ENCODE measurements around the gene BEND2.
"Not testable (repeated sequence)": the region's sequence is repeated elsewhere in the genome, so short reads cannot be mapped to it uniquely, and the experiment has no call there.

Gene BEND2

DNA sequence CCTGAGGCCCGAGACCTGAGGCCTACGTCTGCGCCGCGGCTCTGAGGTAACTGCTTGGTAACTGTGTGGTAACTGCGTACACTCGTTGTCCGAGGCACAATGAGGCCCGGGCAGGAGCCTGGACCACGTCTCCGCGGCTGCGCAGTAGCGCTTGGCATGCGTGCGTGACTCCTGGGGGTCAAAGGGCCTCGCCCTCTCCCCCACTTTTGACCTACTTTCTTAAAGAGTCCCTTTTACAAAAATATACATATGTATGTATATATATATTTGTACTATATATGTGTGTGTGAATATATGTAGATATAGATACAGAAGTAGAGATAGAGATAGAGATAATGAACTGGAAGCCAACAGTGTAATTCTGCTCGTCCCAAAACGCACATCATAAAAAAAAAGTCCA is at the start of gene BEND2:
Gene BEND2, minus strand, starts transcription at position 101 of the 400 bp plus-strand sequence. CDS start 136 bp downstream, outside the sequence.
- no peak for DNase-seq (ENCODE audit: low read depth)

DNA sequence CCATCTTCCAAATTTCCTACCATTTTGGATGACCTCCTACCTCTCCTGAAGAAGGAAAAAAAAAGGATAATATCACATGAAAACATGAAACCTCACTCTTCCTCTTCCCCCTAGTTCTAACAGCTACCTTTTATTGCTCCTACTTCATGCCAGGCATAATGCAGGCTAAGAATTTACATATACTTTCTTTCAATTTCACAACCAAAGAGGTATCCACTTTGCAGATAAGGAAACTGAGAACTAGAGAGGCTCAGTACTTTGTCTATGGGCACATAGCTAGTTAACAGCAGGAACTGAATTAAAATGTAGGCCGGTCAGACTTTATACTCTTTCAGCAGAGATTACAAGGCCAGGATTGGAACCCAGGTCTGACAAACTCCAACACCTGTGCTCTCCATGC is 34.4 kb upstream of the BEND2 start:
- DNase-seq (ENCODE audit: low read depth) = no peak

DNA sequence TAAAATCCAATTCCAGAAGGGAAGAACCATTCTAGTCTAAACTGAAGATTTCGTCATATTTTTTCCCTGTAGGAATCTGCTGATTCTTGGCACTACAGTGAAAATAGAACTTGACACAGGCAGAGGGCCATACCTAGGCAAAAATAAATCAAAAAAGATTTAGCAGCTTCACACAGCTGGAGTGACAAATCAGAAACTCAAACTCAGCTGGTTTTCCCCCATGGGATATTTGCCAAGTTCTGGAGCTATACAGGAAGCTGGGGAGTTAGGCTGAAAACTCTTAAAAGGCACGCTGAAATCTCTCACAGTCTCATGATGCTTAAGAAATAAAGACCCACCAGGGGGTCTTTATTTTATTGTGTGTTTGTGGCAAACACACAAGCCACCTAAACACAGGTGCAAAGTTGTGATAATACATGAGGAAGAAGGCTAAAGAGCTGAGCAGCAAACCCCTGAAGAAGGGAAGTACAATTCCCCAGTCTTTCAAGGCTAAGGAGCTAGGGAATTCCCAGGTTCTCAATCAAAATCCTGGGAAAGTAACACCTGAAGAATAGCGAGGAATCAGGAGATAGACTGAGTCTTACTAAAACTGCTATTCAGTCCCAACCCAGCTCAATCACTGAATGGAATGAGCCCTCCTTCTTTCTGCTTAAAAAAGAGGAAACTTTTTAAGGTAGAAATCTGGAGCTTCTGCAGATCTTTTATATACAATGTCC is 32.1 kb upstream of the BEND2 start:
- no peak for DNase-seq (ENCODE audit: low read depth)

DNA sequence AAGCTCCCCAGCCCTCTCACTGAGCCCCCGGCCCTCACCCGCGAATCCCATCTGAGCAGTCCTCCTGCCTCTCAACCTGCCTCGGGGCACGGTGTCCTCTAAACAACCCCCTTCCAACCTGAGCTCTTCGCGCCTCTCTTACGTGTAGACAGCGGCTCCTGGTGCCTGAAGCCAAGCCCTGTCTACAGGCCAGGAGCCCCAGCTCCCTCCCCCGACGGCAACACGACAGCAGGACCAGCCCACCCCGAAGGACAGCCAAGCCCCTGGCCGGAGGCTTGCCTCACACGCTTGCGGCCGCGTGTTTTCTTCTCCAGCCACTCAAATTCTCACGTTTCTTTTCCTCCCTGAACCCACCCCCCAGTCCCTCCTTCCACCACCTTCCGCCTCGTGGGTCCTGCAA is 9.0 kb upstream of the BEND2 start:
- not testable (repeated sequence) for DNase-seq (ENCODE audit: low read depth)

DNA sequence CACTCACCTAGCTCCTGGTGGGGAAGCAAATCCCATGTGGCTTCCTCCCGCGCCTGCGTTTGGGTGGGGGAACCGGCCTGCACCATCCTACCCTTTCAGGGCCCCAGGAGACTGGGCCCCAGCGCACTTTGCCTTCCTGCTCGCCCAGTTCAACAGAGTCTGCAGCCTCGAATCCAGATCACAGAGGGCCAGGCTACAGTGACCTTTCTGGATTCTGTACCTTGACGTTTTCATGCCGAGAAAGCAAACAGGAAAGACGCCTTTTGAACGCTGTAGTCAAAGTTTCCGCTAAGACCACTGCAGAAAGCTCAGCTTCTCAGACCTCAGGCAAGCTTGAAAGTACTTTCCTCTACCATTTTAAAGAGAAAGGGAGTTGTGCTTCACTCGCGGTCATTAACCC is 7.4 kb upstream of the BEND2 start:
- DNase-seq (ENCODE audit: low read depth) = no peak

DNA sequence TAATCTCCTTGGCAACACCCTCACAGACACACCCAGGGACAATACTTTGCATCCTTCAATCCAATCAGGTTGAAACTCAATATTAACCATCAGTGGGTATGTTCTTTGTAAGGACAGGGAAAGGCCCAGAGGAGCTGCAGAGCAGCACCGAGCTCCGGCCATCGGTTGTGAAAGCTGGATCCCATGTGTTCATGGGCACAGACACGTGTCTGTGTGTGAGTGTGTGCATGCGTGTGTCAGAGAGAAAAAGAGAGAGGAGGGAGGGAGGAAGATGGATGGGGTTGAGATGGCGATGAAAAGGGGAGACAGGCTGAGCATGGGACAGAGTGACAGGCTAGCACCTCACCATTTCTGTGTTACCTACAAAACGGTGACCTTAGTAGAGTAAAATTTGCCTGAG is 6.8 kb upstream of the BEND2 start:
- no peak for DNase-seq (ENCODE audit: low read depth)

DNA sequence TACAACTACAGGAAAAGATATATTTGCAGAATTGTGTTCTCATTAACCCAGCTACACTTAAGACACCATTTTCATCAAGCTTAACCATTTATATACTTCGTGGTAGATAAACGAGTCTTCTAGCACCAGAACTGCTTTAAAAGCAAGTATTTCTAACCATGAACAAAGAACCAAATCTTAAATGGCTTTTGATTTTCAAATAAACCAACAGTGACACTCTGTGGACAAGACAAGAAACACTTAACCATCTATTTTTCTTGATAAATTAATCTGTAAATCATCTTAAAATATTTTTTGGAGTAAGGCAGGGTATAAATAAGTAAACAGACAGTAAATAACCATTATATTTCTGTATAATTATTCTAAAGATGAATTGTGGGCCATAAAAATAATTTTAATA is 10.2 kb downstream of the BEND2 start:
- no peak for DNase-seq (ENCODE audit: low read depth)

DNA sequence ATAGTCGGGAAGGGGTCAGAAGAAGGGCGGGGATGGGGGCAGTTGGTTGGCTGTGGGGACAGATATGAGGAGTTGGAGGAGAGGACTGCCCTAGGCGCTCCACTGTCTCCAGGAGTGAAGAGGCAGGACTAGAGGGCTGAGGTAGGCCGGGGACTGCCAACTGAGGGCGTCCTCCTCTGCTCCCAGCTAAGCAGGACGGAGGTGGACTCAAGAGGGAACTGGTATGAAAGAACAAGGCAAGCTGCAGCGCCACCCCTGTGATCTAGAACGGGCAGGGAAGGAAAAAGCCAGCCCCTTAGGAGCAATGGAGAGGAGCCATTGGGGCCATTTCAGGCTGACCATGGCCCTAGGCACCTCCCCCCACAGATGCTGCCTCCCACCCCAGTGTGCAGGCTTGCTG is 14.0 kb downstream of the BEND2 start:
- no peak for DNase-seq (ENCODE audit: low read depth)

DNA sequence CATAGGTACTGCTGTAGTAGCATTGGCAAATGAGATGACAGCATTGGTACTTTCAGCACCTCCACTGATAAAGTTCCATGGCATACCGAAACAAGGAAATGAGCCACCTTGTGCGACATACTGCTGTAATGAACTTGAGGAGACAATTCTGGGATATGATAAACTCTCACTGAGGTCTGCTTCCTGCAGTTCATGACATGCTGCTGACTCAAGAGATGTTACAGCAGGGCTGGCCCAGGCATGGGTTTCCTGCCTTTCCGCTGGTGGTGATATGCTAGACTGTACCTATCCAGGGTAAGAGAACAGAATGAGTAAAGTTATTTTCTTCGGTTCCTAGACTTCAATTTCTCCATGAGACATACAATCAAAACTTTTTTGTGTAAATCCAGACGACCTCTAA is 17.1 kb downstream of the BEND2 start:
- no peak for DNase-seq (ENCODE audit: low read depth)

DNA sequence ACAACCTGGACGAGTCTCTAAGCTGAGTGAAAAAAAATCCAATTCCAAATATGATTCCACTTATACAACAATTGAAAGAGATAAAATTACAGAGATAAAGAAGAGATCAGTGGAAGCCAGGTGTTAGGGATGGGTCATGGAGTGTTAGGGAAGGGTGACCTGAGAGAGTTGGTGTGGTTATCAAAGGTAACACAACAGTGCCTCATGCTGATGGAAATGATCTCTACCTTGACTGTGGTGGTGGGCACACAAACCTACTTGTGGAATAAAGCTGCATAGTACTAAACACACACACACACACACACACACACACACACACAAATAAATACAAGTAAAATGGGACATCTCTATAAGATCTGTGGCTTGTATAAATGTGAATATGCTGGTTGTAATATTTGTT is 26.0 kb downstream of the BEND2 start:
- DNase-seq (ENCODE audit: low read depth) = no peak

DNA sequence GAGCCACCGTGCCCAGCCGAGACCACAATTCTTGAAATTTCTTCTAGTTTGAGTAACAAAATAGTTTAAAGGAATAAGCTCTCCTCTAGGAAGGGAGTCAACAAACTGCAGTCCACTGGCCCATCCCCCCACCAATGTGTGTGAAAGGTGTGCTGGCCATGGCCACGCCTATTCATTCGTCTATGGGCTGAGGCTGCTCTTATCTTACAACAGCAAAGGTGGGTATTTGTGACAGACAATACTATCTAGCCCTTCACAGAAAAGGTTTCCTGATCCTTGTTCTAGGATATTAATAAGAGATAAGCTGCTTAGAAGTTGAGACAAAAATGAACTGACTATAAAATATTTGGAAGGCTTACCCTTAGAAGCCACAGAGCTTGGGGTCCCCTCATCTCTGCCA is 41.2 kb downstream of the BEND2 start:
- DNase-seq (ENCODE audit: low read depth) = no peak

DNA sequence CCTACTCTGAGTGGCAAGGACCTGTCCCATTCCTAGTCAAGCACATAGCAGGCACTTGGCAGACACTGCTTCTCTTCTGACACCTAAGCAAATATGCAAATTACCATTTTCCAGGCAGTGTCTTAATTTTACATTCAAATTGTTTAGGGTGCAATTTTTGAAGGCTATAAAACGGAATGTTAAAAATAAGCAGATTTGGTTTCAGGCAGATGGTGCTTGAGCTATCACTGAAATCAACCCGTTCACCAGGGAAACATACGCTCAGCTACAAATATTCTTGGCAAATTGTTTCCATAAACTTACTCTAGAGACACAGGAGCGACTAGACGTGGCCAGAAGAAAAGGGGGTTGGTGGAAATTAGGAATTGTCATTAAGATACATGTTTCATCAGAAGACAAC is 45.7 kb downstream of the BEND2 start:
- no peak for DNase-seq (ENCODE audit: low read depth)

DNA sequence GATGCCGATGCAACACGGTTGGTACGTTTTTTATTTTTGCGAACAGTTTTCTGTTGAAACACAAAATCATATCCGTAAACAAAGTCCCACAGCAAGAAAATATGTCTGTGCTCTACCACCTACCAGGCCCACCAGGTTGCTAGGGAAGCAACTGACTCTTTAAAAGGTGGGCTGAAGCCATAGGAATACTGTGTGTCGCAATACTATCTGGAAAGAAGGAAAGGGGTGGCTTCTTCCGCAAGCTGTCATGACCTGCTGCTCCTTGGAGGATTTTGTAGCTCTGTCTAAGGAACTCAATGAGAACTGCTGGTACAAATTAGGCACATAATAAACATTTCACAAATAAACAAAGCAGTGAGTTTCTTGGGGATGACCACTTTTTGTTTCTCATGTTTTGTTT is 46.5 kb downstream of the BEND2 start:
- no peak for DNase-seq (ENCODE audit: low read depth)

DNA sequence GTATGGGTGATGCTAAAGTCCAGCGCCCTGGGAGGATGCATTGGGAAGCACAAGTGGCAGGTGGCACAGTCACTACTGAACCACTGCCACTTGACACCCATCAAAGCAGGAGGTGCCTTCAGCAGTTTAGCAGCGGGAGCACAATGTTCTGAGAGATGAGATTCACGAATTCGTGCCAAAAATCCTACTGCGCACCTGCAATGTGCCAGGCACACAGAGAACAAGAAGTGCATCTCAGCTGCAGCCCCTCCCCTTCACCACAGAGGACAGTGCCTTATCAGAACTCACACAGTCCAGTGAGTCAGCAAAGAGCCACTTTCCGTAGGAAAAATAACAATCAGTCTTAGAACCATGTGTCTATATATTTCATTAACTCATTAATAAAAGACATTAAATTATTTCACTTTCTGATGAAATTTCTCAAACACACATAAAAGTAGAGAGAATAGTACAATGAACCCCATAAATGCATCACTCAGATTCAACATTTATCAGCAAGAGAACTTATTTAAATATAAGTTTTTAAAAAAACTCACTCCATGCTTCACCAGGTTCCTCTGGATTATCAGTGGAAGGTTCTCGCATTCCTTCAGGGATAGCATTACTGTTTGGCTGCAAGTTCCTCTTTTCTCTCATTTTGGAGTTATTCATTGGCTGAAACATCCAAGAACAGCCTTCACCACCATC is 47.0 kb downstream of the BEND2 start:
- no peak for DNase-seq (ENCODE audit: low read depth)

DNA sequence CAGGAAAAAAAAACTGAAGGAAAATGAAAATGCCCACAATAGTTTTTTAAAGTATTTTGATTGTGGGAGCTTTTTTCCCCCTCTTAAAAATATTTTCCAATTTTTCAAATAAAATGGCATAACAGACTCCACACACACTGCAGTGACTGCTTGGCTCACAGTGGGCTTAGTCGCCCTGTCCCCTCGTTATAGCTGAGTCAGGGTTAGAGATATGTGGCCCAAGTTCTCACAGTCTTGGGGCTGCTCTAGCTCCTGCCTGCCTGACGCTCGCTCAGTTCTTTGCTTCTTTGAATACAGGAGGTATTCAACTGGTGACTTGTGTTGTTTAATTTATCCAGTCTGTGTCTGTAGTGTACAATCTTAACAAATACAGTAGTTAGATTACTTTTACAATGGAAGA is 47.7 kb downstream of the BEND2 start:
- DNase-seq (ENCODE audit: low read depth) = no peak

DNA sequence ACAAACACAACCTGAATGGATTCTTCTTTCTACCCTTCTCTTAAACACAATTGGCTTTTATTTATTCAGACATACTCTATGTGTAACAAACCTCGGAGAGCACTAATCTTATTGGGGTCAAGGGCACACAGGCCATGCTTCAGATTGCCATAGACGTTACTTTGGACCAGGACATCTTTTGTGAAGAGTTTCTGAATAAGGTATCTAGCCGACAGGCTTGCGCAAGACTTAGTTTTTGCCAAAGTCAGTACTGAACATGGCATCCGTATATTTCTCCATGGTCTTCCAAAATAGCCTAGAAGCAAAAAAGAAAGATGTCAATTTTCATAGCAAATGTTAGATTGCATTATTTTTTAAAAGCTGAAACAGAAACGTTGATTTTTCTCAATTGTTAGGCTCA is 49.8 kb downstream of the BEND2 start:
- DNase-seq (ENCODE audit: low read depth) = no peak

DNA sequence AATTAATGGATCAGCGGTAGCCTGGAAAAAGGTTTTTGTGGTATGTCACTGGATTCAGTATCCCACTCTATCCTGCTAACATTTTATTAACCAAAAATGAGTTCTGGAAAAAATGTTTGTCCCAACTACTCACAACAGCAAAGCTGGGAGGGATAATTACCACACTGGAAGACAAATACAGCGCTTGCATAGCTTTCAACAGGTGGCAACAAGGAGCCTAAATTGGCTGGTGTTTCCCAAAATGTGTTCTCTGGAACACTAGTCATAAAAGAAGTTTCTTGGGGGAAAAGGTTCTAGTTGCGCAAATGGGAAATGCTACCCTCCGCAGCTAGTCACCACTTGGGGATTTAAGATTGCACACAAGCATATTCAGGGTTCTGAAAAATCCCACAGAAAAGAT is 54.6 kb downstream of the BEND2 start:
- no peak for DNase-seq (ENCODE audit: low read depth)

DNA sequence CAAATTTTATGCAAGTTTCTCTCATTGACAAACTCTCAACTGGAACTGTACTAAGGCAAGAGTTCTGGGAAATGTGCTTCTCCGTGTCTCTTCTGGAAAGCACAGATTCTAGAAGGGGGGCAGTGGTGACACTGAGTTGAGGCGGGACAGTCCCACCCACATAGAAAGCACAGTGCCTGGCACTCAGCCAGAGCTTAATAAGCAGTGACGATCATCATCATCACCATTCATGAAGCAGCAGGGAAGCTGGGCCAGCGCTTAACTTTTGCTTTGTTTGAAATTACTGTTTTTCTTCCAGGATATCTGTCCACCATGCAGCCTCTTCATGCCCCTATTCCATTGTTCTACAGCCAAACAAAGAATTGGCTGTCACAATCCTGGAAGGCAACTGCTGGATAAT is 60.3 kb downstream of the BEND2 start:
- DNase-seq (ENCODE audit: low read depth) = no peak

DNA sequence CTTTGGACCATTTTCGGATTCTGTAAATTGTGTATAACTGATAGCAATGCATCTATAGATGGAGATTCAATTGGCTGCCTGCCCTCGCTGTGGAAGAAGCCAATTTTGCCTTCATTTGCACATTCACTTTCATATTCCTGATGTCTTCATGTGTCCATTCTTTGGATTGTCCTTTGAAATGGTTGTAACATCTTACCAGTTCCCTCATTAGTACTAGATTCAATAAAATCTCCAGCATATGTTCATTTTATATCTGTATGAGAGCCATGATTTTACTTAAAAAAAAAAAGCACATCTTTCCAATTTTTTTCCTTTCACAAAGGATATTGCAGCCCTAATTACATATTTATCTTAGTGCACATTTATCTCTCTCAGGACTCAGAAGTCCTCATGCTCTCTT is 61.7 kb downstream of the BEND2 start:
- no peak for DNase-seq (ENCODE audit: low read depth)

DNA sequence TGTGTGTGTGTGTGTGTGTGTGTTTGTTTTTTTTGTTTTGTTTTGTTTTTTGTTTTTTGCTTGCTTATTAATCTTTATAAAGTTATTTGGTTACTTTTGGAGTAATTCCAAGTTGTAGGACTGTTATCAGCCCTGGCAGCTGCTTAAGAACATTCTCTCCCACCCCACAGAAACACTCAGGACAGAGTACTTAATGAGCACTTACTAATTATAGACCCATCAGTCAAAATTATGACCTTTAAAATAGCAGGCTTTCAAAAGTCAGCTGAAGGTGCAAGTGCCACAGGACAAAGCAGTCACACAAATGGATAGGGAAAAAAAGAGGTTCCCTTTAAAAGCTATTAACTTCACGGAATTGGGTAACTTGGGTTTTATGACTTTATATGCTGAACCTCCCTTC is 69.0 kb downstream of the BEND2 start:
- no peak for DNase-seq (ENCODE audit: low read depth)

DNA sequence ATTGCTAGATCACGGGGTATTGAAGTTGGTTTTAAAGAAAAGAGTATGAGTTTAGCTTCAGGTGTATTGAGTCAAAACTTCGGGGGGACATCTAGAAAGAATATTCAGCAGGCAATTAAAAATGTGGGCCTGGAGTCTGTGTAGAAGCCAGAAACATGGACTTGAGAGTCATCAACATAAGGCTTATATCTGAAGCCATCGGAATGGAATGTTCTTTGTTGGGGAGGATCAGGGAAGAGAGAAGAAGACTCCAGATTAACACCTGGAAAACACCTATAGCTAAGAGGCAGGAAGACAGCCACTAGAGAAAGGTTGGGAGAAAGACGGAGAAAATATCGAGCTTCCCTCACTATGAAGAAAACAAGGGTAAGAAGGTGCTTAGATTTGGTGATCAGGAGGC is 69.5 kb downstream of the BEND2 start:
- no peak for DNase-seq (ENCODE audit: low read depth)

DNA sequence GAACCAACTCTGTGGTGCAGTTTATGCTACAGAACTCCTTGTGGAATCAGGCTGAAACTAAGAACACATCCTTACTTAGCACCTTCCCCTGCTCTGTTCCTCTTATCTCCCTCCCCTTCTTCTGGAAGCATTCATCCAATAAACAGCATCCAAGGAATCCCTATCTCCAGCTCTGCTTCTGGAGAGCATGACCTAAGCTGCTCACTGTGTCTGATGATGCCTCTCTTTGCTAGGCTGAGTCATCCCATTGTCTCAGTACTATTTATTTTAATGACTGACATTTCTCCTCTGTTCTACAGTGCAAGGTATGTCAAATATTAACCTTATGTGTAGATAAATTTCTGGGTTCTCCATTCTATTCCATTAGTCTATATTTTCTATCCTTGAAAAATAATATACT is 71.2 kb downstream of the BEND2 start:
- DNase-seq (ENCODE audit: low read depth) = no peak

DNA sequence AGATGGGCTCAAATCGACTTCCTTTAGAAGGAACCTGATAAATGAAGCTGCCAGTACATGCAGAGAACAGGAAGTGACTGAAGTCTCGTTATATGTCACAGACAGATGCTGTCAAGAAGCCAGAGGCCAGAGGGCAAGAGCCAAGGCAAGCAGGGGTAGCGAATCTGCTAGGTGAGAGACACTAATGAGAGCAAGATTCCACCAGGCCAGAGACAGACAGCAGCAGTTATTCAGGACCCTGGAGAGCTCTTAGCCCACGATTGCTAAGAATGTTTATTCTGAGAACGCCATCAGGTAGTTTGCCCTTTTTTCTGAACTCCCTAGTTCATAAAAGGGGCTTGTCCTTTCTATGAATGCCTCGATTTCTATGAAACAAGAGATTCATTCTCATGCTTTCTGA is 73.7 kb downstream of the BEND2 start:
- DNase-seq (ENCODE audit: low read depth) = no peak

DNA sequence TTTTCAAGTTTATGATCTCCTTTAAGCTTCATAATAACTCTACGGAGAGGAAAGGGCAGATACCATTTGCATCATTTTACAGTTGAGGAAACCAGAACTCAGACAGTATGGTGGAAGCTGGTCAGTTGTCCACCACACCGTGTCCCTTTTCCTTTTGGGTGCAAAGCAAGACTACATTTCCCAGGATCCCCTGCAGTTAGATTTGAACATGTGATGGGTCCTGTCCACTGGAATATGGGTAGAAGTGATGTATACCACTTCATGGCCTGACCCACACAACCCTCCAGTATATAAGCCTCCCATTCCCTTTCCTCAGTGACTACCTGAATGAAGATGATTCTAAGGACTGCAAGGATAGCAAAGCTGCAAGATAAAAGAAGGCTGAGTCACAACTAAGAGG is 74.7 kb downstream of the BEND2 start:
- no peak for DNase-seq (ENCODE audit: low read depth)
